ENCODE data around the gene WNT10A.

- TF ChIP-seq POLR2AphosphoS5 (IDR thresholded peaks at IDR 0.05) (no peak), CTCF (IDR thresholded peaks at IDR 0.05) (no peak)
Measured at GRCh38 chr2:218894880-218895157, 14.2 kb downstream of the WNT10A start.
